ENCODE results near the gene PDE4B.

- TF ChIP-seq, protein P1, sequence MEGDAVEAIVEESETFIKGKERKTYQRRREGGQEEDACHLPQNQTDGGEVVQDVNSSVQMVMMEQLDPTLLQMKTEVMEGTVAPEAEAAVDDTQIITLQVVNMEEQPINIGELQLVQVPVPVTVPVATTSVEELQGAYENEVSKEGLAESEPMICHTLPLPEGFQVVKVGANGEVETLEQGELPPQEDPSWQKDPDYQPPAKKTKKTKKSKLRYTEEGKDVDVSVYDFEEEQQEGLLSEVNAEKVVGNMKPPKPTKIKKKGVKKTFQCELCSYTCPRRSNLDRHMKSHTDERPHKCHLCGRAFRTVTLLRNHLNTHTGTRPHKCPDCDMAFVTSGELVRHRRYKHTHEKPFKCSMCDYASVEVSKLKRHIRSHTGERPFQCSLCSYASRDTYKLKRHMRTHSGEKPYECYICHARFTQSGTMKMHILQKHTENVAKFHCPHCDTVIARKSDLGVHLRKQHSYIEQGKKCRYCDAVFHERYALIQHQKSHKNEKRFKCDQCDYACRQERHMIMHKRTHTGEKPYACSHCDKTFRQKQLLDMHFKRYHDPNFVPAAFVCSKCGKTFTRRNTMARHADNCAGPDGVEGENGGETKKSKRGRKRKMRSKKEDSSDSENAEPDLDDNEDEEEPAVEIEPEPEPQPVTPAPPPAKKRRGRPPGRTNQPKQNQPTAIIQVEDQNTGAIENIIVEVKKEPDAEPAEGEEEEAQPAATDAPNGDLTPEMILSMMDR (conservative IDR thresholded peaks at IDR 0.05; ENCODE audit: low read depth, low read length) = no peak
- TF ChIP-seq EZH2 (IDR thresholded peaks at IDR 0.05; ENCODE audit: low read length, unreplicated experiment) = no peak
These were observed 162.8 kb downstream of the PDE4B start for GRCh38 chr1:65955503-65955902.

Measured in PC-3 (cell line).